ENCODE data around the gene MTHFD2L. TPM values are rescaled to one million over a fixed set of nuclear protein-coding genes. Genes with fewer than 3 reads are reported as not detected.

MTHFD2L gene
- total RNA-seq, 1 experiment from 2014 or later, result 11.6 TPM

DNA sequence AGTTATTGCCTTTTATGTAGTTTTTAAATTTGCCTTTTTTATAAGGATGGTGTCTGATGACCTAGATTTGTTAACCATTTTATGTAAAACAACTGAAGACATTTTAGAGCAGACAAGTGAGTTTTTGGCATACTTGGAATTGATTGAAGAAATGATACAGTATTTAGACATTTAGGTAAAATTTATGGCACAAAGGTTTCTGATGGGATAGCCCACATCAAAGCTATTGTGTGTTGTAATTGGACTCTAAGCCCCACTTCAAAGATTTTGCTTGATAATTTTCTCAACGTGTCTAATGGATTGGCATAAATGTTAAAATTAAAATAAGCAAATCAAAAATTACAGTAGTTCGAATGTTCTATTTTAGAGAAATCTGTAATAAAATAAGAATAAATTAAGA is 168.0 kb downstream of the MTHFD2L start:
- Histone ChIP-seq H2AFZ (ENCODE audit: low read length) (no peak overlapping the region), H2BK120ac (ENCODE audit: low read depth, low read length, poor library complexity, severe bottlenecking) (no peak overlapping the region), H2BK20ac (ENCODE audit: low read depth, low read length, poor library complexity, severe bottlenecking) (no peak overlapping the region), H4K20me1 (ENCODE audit: control insufficient read depth, insufficient read depth, insufficient read length) (no peaks in the 10 kb centered on the region), H4K8ac (replicated peaks; ENCODE audit: insufficient read length, low read depth, low read length) (no peak overlapping the region), H2BK15ac (ENCODE audit: low read depth, low read length) (no peak overlapping the region), H3K4me1 (ENCODE audit: insufficient read depth, low read length) (peaks cover under 1% of the 10 kb centered on the region; the same call in 1 of the 2 replicates), H4K91ac (ENCODE audit: insufficient read length, low read depth, low read length) (no peak overlapping the region), H4K5ac (ENCODE audit: insufficient read length, low read depth, low read length) (no peak overlapping the region), H3T11ph (ENCODE audit: low read length) (no peak overlapping the region), H3K23me2 (ENCODE audit: insufficient read length, low read depth, low read length, poor library complexity, severe bottlenecking) (no peaks in the 10 kb centered on the region), H3K27me3 (ENCODE audit: insufficient read depth, low read length) (no peaks in the 10 kb centered on the region), H3K9ac (ENCODE audit: extremely low read depth, insufficient read length, low read length) (no peak overlapping the region), H3K4ac (ENCODE audit: low read depth, low read length) (no peak overlapping the region), H3K18ac (ENCODE audit: insufficient read length, low read depth, low read length) (no peak overlapping the region), H3K56ac (ENCODE audit: insufficient read length, low read depth, low read length) (no peak overlapping the region), H2AK5ac (ENCODE audit: insufficient read length, low read length) (no peak overlapping the region), H3K4me2 (ENCODE audit: insufficient read depth, insufficient read length, low read length) (no peak overlapping the region), H3K79me1 (ENCODE audit: insufficient read depth, low read depth, low read length, poor library complexity, severe bottlenecking) (no peaks in the 10 kb centered on the region), H3K27ac (ENCODE audit: insufficient read length, low read depth, low read length) (no peak overlapping the region), H3K23ac (ENCODE audit: insufficient read length, low read depth, low read length) (no peak overlapping the region), H3K9me3 (ENCODE audit: control insufficient read depth, low read depth, low read length) (no peaks in the 10 kb centered on the region), H2BK5ac (ENCODE audit: insufficient read length, low read length) (no peak overlapping the region), H3K79me2 (ENCODE audit: insufficient read depth, low read length) (no peaks in the 10 kb centered on the region), H3K14ac (ENCODE audit: insufficient read depth, low read length) (no peak overlapping the region), H2BK12ac (ENCODE audit: insufficient read length, low read depth, low read length) (no peak overlapping the region)
- Mint-ChIP-seq H3K36me3 (ENCODE audit: insufficient read depth in 1 of 3, low read depth in 3 of 3) (peaks cover 0 to 4% (median 0%) of the 10 kb centered on the region in 3 experiments; a peak in 1 of 7 replicates), H3K27ac (no peak overlapping the region), H3K4me1 (peaks cover 19% of the 10 kb centered on the region in 2 experiments), H3K9me3 (peaks cover 0 to 5% of the 10 kb centered on the region in 2 experiments; a peak in 1 of 5 replicates), H3K27me3 (ENCODE audit: low read depth) (no peaks in the 10 kb centered on the region), H3K4me3 (no peak overlapping the region)
- DNase-seq, result no peak
- TF ChIP-seq, protein P1, sequence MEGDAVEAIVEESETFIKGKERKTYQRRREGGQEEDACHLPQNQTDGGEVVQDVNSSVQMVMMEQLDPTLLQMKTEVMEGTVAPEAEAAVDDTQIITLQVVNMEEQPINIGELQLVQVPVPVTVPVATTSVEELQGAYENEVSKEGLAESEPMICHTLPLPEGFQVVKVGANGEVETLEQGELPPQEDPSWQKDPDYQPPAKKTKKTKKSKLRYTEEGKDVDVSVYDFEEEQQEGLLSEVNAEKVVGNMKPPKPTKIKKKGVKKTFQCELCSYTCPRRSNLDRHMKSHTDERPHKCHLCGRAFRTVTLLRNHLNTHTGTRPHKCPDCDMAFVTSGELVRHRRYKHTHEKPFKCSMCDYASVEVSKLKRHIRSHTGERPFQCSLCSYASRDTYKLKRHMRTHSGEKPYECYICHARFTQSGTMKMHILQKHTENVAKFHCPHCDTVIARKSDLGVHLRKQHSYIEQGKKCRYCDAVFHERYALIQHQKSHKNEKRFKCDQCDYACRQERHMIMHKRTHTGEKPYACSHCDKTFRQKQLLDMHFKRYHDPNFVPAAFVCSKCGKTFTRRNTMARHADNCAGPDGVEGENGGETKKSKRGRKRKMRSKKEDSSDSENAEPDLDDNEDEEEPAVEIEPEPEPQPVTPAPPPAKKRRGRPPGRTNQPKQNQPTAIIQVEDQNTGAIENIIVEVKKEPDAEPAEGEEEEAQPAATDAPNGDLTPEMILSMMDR (conservative IDR thresholded peaks at IDR 0.05), result no peak
- WGBS (ENCODE audit: extremely low coverage, insufficient read length, low lambda C conversion rate), result no CpG with 5 or more reads among the region's 2 CpGs

All from H9 (cell line).